Hematopoietic multipotent progenitor cell (in vitro differentiated cells): ENCODE data around the gene DICER1. TPM values are rescaled to one million over a fixed set of nuclear protein-coding genes. Genes with fewer than 3 reads are reported as not detected.
A peak's percentile ranks its signal among the peaks of the same experiment; 100 is the strongest.
"Not testable (repeated sequence)": the region's sequence is repeated elsewhere in the genome, so short reads cannot be mapped to it uniquely, and the experiment has no call there.

Experiments used
- DNase-seq, 3 donors: peaks; one replicate each; pipeline ENCODE4 v3.0.0-alpha.2; 2011 to 2015; ENCODE audit warnings: low read depth in 2 of 3, low spot score in 2 of 3
- total RNA-seq: library from RNA; depleted of rRNA; stranded (reverse); fragments of >200 nt; gene quantifications from one replicate; pipeline ENCODE4 v1.2.3, GENCODE V29; 2012

The DICER1 gene
- total RNA-seq, 1 donor, result 29.1 TPM

DNA sequence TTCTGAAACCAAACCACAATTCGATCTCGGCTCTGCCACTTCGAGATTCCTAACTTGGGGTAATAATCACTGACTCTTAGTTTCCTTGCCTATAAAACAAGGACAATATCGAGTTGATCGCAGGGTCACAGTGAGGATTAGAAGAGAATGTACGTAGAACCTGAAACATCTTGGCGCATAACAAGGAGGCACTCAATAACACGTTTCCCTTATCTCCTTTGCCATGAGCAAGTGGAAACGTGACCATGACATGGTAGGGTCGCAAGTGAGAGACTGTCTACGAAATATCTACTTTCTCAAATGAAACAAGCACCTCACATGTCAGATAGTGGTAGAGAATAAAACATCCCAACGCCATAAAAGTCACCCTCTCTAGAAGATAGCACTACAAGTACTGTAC is 2.3 kb downstream of the DICER1 start:
- DNase-seq, result no peak

DNA sequence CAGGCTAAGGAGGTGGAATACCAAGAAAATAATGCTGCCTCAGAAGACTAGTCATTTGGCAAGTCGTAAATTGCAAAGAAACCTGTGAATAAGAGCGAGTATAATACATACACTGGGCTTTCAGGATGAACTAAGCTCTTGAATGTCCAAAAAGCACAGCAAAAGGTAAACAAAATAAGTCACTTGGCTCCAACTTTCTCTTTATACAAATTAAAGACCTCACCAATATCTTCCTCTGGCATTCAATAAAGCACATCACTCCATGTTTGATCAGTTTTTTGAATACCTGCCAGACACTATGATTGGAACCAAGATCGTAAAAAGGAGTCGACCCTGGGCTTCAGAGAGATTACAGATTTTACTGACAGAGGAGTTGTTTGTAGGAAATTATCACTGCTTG is 3.5 kb downstream of the DICER1 start:
- no peak for DNase-seq

DNA sequence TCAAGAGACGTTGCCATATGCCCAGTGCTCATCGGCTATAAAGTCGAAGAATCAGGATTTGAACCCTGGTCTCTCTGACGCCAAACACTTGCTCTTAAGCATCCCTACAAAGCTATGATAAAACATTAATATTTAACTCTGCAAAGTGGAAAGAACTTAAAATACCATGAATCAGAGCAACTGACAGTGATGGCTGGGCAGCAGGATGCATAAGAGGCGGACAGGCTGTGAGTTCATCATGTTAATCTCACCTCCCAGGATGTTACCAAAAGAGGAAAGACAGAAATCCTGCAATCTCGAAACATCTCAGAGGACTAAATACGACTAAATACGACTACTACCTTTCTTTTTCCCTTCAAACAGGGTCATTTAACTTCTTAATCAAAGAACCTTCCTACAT is 5.8 kb downstream of the DICER1 start:
- DNase-seq, result no peak

DNA sequence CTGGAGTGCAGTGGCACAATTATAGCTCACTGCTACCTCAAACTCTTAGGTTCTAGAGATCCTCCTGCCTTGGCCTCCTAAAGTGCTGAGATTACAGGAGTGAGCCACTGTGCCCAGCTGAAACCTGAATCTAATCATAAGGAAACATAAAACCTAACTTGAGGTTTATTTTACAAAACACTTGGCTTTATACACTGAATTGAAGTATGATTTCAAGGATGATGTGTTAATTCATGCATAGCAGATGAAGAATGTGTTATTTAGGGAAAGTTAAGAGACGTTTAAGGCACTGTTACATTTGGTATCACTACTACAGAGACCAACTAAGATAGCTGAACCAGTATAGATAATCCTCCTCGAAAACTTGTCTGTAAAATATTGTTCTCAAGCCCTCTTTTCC is 6.4 kb downstream of the DICER1 start:
- DNase-seq, result no peak

DNA sequence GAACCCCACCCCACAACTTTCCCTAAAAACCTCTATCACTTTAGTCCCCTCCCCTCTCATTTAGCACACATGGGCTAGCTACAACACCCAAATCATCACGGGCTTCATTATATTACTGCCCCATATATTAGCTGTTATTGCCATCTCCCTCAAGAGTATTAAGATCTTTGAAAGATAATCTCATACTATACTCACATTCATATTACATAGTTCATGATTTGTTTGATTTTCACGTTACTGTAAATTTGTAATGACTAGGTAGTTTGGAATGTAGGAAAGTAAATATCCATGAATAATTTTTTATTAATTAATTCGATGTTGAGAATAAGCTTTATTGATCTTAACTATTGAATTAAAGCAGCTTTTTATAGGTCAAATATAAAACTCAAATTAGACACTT is 7.9 kb downstream of the DICER1 start:
- no peak for DNase-seq

DNA sequence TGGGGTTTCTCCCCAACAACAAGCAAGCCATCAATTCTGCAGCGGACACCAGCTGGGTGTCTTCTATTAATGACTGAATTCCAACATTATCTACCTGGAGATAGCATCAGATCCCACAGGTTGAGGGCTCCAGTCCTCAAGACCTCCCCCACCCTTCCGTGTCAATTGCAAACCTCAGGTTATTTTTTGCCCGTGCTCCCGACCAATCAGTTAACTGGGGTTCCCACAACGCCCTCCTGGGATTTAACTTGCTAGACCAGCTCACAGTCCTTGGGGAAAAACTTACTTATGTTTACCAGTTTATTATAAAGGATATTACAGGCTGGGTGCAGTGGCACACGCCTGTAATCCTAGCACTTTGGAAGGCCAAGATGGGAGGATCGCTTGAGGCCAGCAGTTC is 9.7 kb downstream of the DICER1 start:
- DNase-seq, result no peak

DNA sequence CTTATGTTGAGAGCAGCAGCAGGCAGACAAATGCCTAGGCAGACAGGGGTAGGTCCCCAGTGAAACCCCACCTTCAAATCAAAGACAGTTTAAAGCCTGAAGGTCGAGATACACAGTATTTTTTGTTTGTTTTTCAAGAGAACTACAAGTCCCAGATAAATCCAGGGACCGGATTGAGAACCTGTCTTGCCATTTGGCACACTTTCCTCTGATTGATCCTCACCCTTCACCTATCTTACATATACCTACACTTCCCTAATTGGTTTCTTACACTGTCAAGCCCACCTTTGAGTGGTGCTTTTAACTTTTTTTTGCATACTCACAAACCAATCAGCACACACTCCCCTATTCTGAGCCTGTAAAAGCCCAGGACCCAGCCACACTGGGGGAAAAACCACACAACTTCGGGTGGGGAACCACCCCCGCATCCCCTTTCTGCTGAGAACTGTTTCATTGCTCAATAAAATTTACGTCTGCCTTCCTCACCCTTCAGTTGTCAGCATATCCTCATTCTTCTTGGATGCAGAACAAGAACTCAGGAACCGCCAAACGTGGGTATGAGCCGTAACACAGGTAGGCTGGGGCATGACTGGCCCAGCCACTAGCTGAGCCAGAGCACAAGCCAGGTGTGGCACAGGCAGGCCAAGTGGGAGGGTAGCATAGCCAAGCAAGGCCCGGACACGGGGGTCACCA is 11.1 kb downstream of the DICER1 start:
- DNase-seq, result no peak

DNA sequence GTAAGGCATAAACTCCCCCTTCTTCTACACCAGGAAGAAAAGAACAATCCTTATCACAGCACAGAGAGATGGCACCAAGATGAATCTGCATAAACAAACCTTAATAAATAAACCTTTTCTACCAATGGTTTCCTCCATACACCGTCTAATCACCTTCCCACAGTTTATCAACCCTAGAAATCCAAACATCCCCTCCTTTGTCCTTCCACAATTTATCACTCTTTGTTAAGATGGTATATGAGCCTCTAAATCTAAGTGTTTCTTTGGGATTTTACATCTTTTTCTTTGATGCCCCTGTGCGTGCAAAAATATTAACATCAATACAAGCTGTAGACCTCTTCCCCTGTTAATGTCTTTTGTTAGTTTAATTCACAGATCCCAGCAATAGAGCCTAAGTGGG is 12.5 kb downstream of the DICER1 start:
- DNase-seq, result no peak

DNA sequence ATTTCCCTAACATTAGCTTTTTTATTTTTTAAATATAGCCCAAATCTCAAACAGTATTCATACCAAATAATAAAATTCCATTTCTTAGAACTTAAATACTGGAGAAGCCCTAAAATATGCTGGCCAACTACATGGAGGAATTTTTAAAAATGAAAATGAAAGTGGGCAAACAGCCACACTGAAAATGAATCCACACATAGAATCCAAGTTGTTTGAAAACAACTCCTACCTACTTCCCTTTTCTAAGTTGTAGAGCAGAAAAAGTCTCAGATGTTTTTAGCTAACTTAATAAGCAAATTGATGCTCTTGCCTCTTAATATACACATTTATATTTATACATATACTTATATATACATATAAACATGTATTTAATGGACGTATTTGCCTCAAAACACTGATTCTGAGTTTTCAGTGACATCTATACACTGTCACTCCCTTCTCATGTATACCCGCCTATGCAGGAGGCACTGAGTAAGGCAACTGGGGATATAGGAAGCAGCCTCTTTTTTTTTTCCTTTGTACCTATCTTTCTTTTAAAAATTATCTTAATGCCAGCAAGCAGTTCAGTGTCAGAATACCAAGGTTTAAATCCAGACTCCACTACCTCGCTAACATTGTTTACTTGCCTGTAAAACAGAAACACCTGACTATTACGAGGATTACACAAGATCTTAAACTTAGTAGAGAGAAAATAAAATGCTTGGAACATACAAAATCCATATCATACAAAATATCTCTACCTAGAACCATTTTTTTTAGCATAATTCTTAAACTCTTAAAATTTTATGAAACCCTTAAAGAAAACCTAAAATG is 13.3 kb downstream of the DICER1 start:
- peak in 2 of 3 donors; percentile 35 to 64 for DNase-seq

DNA sequence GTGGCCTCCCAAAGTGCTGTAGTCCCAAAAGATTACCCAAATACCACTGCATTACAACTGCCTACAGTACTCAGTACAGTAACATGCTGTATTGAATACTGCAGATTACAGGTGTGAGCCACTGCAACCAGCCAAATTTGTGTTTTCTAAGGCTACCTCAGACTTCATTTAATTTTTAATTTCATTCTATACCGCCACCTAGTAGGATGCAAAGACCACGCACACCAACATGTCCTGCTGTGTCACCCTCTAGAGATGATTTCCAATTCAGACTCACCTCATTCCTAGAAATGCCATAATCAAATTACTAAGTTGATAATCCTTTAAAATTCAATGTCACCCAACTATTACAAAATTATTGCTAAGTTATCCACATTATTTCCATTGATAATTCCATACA is 15.1 kb downstream of the DICER1 start:
- no peak for DNase-seq

DNA sequence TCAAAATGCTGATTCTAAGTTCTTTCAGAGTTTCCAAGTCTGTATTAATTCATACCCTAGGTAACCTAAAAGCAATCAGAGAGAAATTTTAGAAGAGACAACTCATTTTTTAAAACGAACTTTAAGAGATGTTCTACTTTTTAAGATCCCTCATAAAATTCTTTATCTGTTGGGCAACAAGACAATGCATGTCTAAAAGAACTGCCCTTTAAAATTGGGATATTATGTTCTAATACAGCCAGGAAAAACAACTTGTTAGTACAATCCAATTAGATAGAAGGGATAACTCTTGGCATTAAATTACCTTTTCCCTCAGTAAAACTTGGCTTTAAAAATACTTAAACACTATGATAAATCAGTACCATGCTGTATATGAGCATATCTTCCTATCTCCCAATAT is 15.6 kb downstream of the DICER1 start:
- DNase-seq, result no peak

DNA sequence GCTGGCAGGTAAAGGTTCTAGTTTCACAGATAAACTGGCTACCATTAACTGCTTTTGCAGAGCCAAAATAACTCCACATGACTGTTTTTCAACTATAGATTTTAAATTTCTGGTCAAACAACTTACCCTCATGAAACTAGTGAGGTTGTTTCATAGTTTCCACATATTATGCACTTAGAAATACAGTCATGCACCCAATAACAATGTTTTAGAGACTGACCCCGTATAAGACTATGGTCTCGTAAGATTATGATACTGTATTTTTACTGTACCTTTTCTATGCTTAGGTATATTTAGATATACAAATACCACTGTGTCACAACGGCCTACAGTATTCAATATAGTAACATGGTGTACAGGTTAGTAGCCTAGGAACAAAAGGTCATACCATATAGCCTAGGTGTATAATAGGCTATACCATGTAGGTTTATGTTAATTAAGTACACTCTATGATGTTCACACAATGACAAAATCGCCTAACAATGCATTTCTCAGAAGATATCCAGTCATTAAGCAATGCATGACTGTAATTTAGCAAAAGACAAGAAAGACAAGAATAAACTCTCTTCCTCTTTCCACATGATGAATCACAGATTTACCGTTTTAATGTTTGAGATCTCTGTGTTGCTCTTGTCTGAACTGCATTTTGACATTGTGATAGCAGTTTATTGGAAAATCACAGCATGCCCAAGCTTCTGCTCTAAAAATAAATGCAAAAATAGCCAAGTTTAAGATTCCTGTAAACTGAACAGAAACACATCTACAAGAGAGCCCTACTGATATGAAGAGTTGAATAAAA is 17.1 kb downstream of the DICER1 start:
- DNase-seq, result no peak

DNA sequence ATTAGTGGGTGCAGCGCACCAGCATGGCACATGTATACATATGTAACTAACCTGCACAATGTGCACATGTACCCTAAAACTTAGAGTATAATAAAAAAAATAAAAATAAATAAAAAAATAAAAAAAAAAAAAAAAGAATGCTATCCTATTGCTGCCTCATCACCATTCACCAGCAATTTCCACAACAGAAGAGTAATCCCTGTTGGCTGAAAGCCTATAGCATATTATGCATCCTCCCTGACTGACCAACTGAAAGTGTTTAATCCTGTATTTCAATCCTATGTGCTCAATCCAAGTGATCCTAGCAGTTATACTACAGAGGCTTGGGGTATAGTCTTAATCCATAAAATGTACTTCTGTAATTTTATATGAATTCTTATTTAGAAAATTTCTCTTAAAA is 18.5 kb downstream of the DICER1 start:
- no peak for DNase-seq

DNA sequence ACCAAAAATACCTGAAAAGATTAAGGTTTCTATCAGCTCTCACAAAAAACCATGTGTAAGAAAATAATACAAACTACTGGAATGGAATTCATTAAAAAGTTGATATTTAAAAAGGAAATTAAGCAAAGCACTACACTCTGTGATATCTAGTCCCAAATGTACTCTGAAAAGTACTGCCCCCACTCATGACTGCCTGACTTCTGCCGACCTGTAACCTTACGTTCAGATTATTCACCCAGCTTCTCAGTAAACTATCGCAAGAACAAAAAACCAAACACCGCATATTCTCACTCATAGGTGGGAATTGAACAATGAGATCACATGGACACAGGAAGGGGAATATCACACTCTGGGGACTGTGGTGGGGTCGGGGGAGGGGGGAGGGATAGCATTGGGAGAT is 18.9 kb downstream of the DICER1 start:
- not testable (repeated sequence) for DNase-seq

DNA sequence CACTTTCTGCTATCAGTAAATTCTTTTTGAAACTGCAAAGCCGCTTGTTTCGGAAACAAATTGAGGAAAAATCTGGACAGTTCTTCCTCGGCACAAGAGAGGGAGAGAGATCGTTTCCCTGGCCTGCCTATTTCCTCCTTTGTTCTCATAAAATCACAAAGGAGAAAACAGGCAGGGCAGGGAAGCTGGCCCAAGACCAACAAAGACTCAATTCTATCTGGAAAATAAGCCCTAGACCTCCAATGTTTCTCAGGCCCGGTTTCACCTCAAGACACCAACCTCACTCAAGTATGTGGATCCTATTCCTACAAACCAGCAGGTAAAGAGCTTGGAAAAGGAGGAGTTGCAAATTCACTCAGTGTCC is 19.5 kb downstream of the DICER1 start:
- no peak for DNase-seq

DNA sequence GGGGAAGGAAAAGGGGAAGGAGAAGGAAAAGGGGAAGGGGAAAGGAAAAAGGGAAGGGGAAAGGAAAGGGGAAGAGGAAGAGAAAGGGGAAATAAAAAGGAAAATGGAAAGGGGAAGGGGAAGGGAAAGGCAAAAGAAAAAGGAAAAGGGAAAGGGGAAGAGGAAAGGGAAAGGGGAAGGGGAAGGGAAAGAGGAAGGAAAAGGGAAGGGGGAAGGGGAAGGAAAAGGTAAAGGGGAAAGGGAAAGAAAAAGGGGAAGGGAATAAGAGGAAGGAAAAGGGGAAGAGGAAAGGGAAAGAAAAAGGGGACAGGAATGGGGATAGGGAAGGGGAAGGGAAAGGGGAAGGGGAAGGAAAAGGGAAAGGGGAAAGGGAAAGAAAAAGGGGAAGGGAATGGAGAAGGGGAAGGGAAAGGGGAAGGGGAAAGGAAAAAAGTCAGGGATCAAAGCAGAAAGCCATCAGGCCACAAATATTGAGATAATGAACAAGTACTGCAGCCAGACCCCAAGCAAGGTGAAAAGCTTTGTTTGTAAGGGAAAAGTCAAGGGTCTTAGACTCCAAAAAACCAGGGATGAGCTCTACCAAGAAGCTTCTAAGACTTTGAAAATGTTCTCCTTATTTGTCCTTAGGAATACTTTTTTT is 20.0 kb downstream of the DICER1 start:
- DNase-seq, result no peak

DNA sequence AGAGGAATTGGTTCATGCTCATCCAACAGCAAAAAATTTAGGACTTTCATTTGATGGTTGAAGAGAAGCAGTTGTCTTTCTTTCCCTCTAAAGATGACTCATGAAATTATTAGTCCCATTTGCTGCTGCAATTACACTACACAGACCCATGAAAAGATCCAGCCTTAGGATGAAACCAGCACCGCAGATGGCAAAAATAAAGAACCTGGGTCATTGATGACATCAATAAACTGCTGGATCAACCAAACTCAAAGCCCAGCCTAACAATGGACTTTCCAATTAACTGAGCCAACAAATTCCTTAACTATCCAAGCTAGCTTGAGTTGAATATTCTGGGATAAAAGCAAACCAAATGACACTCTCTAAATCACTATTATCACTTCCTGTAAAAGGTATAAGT is 20.7 kb downstream of the DICER1 start:
- DNase-seq, result no peak

DNA sequence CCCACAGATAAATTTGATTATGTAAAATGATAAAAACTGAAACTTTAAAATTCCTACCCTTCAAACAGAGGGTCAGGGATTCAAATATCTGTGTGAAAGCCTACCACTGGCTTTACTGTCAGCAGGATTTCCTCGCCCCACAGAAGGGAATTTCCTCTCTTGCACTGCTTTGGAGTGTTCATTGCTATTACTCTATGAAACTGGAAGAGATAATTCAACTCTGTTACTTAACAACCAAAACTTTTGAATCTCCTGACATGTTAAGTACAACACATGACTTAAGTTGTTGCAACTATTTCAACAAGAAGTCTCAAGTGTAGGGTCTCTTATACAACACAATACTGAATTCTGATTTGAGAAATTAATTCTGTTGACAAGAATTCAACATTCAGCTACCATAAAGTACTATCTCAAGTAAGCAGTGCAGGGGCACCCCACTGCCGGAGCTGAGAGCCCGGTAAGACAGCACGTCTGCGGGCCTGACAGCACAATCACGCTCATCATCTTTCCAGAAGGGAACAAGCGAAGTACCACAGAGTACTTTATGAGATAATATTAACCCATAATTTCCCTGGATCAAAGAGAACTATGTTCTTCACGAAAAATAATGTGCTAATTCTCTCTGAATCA is 22.9 kb downstream of the DICER1 start:
- DNase-seq, result no peak

DNA sequence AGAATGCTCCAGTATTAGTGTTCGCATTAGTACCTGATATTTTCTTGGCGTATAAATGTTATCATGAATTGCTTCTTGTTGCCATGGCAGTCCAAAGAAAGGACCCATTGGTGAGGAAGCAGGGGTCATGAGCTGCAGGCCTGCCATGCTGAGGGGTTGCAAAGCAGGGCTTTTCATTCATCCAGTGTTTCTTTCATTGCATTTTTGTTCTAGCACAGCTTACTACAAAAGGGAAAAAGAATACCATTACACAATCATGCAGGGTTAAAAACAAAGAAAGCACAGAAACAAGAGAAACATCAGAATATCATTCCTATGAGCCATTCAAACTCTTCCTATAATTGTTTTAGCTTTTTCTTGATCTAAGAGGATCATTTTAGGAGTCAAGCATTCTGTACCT is 24.0 kb downstream of the DICER1 start:
- no peak for DNase-seq

DNA sequence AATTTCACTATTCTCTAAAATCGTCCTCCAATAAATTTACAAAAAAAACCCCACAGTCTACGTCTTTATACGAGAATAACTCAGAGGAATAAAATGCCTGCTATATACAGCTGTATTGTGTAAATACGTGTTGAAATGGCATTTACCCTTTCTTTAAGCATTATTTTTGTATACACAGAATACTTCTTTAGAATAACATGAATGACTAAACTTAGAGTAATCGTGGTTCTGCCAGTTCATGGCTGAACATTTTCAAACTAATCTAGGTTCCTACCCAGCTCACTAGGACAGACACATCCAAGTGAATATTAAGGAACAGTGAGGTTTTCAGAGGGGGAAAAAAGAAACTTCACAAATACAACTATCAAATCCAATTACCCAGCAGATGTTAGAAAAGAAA is 24.6 kb downstream of the DICER1 start:
- DNase-seq, result no peak

DNA sequence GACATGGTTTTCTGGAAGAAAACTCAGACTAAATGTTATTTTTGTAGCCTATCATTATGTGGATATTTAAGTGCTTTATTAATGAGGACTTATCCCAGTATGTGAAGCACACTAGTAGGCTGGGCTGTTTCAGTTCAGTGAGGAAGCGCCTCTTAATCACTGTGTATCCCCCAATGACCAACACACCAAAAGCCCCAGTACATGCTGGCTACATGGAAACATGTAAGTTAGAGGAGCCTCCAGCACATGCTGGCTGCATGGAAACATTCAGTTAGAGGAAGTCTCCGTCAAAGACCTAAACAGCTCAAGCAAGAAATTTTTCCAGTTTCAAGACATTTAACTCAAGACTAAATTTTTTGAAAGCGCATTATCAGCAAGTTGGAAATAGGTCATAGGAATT is 26.8 kb downstream of the DICER1 start:
- no peak for DNase-seq
